ENCODE data around the gene NTM.
A peak's percentile ranks its signal among the peaks of the same experiment; 100 is the strongest.

NTM gene

GRCh38 chr11:131653260-131653659 is 282.8 kb downstream of the NTM start:
- no peak for DNase-seq

- DNase-seq = no peak
Observed at GRCh38 chr11:131654849-131655248, 284.4 kb downstream of the NTM start.

- no peak for DNase-seq
Observed at GRCh38 chr11:131656179-131656838, 285.9 kb downstream of the NTM start.

- no peak for DNase-seq
Observed at GRCh38 chr11:131656839-131657211, 286.4 kb downstream of the NTM start.

- no peak for DNase-seq
Observed at GRCh38 chr11:131658414-131658813, 288.0 kb downstream of the NTM start.

- no peak for DNase-seq
Observed at GRCh38 chr11:131658952-131659351, 288.5 kb downstream of the NTM start.

GRCh38 chr11:131659931-131660330 is 289.5 kb downstream of the NTM start:
- DNase-seq = no peak

- DNase-seq = no peak
Observed at GRCh38 chr11:131661132-131661531, 290.7 kb downstream of the NTM start.

- no peak for DNase-seq
Observed at GRCh38 chr11:131662317-131662972, 292.0 kb downstream of the NTM start.

- no peak for DNase-seq
Observed at GRCh38 chr11:131662993-131663392, 292.6 kb downstream of the NTM start.

GRCh38 chr11:131663405-131664200 is 293.2 kb downstream of the NTM start:
- DNase-seq = no peak

GRCh38 chr11:131664293-131664692 is 293.9 kb downstream of the NTM start:
- no peak for DNase-seq

- DNase-seq = no peak
Observed at GRCh38 chr11:131664816-131665215, 294.4 kb downstream of the NTM start.

- DNase-seq = no peak
Observed at GRCh38 chr11:131665344-131665968, 295.0 kb downstream of the NTM start.

- no peak for DNase-seq
Observed at GRCh38 chr11:131666006-131666405, 295.6 kb downstream of the NTM start.

- DNase-seq = no peak
Observed at GRCh38 chr11:131666617-131667016, 296.2 kb downstream of the NTM start.

GRCh38 chr11:131667566-131667965 is 297.2 kb downstream of the NTM start:
- no peak for DNase-seq

GRCh38 chr11:131668500-131669400 is 298.3 kb downstream of the NTM start:
- peak; percentile 19 for DNase-seq

- DNase-seq = no peak
Observed at GRCh38 chr11:131669401-131669780, 299.0 kb downstream of the NTM start.

GRCh38 chr11:131670876-131671275 is 300.5 kb downstream of the NTM start:
- DNase-seq = no peak

GRCh38 chr11:131671320-131671719 is 300.9 kb downstream of the NTM start:
- DNase-seq = no peak

- DNase-seq = no peak
Observed at GRCh38 chr11:131671734-131672133, 301.3 kb downstream of the NTM start.

All from CD4-positive, alpha-beta T cell treated with Interleukin-17A for 4 hours (primary cell).